GM19463 (cell line): ENCODE measurements around the gene EFCAB6.

Source experiments
- ATAC-seq: cut with Tn5 transposase; IDR thresholded peaks from one replicate; pipeline ENCODE4 v1.9.1; 2021; ENCODE audit warnings: mild to moderate bottlenecking, moderate library complexity; ENCODE audit not compliant: unreplicated experiment

EFCAB6 gene

GRCh38 chr22:43753688-43754087 lies 58.4 kb downstream of the EFCAB6 start:
- ATAC-seq, result no peak

DNA sequence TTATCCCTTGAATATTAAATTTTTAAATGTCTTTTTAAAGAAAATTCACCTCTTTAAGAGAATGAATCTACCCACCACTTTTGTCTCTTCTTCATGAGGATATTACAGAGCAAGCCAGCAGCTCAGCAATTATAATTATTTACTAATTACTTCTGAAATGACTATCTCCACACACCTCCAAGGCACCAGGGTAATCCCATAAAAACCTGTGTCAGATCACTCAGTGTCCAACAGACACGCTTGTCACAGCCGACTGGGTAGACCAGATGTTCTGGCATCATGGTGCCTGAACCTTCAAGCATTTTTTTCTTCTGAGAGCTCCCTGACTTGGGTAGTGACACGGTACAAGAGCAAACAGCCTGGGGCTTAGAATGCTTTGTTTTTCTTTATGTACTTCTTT lies 61.4 kb downstream of the EFCAB6 start:
- ATAC-seq, result peak; percentile 57

- no peak for ATAC-seq
These were observed 62.6 kb downstream of the EFCAB6 start for GRCh38 chr22:43749473-43749872.

DNA sequence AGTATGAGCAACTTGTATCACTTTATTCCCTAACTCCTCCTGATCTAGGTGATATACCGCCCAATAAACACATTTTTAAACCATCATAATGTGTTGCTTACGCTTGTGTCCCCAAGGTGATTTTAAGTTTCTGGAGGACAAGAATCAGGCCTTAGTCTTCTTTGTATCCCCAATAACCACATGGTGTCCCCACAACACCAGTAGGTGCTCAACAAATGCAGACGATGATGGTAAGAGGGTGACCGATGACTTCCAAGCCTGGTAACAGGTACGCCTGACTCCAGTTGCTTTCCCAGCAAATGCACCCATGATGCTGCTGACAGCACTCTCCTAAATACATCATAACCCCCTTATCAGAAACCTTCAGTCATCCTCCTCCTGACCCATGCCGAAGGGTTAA lies 64.2 kb downstream of the EFCAB6 start:
- ATAC-seq, result no peak

- no peak for ATAC-seq
These were observed 65.0 kb downstream of the EFCAB6 start for GRCh38 chr22:43747058-43747457.

GRCh38 chr22:43745783-43746356 lies 66.2 kb downstream of the EFCAB6 start:
- no peak for ATAC-seq

GRCh38 chr22:43745411-43745770 lies 66.7 kb downstream of the EFCAB6 start:
- ATAC-seq, result no peak

- no peak for ATAC-seq
These were observed 67.2 kb downstream of the EFCAB6 start for GRCh38 chr22:43744700-43745410.

GRCh38 chr22:43743929-43744643 lies 68.0 kb downstream of the EFCAB6 start:
- no peak for ATAC-seq

- ATAC-seq, result no peak
These were observed 69.0 kb downstream of the EFCAB6 start for GRCh38 chr22:43743131-43743530.

DNA sequence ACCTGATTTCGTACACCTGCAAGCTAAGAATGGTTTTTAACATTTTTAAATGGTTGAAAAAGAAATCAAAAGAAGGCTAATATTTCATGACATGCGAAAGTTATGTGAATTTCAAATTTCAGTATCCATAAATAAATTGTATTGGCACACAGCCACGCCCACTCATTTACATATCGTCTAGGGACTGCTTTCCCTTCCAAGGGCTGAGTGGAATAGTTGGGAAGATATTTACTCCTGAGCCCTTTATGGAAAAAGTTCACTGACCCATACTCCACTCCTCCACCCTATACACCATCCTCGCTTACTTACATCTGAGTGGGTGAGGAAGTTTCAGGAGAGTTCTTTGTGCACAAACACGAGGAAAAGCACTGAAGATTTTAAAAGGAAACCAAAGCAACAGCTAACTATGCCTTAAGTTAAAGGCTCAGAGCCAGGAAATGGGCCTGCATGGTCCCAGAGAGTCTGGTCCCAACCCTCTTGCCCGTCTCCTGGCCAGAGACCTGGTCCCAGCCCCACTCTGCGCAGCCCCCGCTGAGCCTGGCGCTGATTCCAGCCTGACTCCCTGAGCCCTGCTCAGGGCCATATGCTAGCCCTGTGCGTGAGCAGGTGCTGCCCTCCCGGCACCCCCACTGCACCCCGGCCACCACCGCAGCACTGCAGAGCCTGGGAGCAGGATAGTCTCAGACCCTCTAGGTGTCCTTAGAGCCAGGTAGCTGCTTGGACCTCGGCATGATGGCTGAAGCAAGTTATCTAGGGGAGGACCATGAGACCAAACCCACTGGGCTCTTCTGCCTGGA lies 69.8 kb downstream of the EFCAB6 start:
- ATAC-seq, result no peak

DNA sequence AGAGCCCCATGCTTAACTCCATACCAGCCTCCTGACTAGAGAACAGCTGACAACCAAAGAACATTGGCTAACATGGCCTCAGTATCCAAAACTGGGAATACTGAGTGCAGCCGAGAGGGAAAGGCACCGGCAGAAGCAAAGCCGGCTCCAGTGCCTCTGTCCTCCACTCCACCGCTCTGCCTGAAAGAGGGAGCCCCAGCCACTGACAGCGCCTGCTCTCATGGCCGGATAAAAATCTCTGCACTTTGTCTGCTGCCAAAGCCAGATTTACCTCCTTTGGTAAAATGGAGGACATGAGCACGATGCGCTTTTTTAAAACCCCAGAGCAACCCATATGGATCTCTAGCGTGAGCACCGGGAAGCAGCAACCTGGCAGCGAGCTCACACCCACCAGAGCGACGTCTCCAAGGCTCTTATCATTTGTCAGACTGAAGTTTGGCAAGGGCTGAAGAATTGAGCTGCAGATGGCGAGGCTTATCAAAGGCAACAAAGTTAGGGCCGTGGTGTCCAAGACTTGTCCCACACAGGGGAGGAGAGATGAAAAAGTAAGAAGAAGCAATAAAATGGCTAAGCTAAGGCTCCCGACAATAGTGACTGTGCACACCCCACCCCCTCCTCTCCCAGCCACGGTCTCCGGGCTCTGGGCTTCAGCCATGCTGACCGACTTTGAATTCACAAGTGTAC lies 71.4 kb downstream of the EFCAB6 start:
- ATAC-seq, result no peak

DNA sequence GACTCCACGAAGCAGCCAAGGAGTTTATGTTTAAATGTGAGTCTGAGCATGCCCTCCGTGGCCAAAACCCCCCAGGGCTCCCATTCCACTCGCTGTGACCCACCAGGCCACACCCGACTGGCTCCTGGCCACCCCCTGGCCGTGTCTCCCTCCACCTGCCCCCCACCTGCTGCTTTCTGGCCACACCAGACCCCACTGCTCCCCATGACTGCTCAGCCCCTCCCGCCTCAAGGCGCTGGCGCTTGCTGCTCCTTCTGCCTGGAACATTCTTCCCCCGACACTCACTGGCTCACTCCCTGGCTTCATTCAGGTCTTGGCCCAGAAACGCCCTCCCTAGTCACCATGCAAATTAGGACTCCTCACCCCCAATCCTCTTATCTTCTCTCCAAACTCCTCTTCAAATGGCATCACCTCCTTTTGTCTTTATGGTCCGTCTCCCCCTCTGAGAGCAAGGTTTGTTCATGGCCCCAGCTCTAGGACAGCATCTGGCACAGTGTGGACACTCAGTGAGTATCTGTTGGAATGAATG lies 72.2 kb downstream of the EFCAB6 start:
- ATAC-seq, result no peak

DNA sequence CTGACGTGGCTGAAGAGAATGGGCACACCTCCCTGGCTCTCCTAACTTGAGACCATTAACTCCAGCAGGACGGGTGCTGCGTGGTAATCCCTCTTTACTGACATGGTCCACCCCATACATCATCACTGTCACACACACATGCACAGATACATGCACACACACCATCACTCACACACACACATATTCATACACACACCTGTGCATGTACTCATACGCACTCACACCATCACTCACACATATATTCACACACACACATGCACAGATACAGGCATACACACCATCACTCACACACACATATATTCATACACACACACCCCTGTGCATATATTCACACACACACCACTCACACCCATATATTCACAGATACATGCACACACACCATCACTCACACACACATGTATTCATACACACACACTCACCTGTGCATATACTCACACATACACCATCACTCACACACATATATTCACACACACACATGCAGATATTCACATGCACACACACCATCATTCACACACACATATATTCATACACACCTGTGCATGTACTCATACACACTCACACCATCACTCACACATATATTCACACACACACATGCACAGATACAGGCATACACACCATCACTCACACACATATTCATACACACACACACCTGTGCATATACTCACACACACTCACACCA lies 74.8 kb downstream of the EFCAB6 start:
- ATAC-seq, result no peak

- no peak for ATAC-seq
These were observed 75.5 kb downstream of the EFCAB6 start for GRCh38 chr22:43736651-43737050.

- ATAC-seq, result no peak
These were observed 77.5 kb downstream of the EFCAB6 start for GRCh38 chr22:43734370-43735150.

GRCh38 chr22:43733138-43733537 lies 79.0 kb downstream of the EFCAB6 start:
- ATAC-seq, result no peak

DNA sequence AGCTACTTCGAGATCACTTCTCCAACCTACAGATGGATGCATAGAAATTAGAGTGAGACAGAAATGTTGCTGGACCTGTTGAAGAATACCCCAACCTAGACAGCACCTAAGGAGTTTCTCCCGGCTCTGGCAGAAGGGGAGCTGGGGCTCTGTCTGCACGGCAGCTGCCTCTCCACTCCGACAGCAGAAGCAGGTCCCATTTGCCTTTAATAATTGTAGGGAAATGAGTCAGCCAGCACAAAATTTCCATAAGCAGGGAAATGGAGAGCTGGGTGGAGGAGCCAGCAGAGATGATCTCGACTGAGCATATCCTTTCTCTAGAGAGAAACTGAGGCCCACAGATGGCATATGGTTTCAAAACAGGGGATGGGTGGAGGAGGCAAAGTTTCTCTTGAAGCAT lies 80.1 kb downstream of the EFCAB6 start:
- no peak for ATAC-seq

DNA sequence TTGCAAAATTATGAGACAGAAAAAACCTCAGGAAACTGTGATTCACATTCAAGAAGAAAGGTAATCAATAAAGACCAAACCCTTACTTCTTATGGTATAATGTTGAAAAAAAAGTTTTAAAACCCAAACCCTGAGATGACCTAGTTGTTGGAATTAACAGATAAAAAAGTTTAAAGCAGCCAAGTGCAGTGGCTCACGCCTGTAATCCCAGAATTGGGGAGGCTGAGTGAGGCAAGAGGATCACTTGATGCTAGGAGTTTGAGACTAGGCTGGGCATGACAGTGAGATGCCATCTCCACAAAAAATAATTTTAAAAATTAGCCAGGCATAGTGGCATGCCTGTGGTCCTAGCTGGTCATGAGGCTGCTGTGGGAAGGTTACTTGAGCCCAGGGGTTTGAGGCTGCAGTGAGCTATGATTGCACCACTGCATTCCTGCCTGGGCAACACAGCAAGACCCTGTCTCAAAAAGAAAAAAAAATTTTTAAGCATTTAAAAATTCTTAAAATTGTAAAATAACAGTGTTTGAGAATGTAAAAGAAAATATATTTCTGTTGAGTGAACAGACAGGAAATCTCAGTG lies 85.1 kb downstream of the EFCAB6 start:
- no peak for ATAC-seq
